ENCODE results near the gene BRD7. TPM values are rescaled to one million over a fixed set of nuclear protein-coding genes. Genes with fewer than 3 reads are reported as not detected.

BRD7 gene
- total RNA-seq, 1 experiment from 2014 or later = 122 TPM

DNA sequence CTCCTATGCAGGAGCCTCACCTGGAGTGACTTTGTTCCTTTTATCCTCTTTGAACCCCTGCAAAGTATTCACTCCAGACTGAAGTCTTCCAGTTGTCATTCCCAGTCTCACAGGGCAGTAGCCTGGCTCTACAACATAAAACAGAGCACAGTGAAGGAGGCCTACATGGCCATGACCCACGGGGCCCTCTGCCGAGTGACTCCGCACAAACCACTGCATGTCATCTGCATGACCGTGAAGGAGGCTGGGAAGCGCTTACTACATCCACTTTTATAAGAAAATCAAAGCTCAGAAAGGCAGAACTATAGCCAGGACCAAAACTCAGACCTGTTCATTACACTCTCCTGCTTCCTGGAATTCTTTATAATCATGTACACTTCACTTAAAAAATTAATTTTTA lies 42.5 kb downstream of the BRD7 start (continued):
- TF ChIP-seq, protein P1, sequence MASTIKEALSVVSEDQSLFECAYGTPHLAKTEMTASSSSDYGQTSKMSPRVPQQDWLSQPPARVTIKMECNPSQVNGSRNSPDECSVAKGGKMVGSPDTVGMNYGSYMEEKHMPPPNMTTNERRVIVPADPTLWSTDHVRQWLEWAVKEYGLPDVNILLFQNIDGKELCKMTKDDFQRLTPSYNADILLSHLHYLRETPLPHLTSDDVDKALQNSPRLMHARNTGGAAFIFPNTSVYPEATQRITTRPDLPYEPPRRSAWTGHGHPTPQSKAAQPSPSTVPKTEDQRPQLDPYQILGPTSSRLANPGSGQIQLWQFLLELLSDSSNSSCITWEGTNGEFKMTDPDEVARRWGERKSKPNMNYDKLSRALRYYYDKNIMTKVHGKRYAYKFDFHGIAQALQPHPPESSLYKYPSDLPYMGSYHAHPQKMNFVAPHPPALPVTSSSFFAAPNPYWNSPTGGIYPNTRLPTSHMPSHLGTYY (CRISPR knock-in tag; IDR thresholded peaks at IDR 0.05) = no peak
- no peak for TF ChIP-seq PRRX2 (CRISPR knock-in tag; IDR thresholded peaks at IDR 0.05)
- TF ChIP-seq, protein P2, sequence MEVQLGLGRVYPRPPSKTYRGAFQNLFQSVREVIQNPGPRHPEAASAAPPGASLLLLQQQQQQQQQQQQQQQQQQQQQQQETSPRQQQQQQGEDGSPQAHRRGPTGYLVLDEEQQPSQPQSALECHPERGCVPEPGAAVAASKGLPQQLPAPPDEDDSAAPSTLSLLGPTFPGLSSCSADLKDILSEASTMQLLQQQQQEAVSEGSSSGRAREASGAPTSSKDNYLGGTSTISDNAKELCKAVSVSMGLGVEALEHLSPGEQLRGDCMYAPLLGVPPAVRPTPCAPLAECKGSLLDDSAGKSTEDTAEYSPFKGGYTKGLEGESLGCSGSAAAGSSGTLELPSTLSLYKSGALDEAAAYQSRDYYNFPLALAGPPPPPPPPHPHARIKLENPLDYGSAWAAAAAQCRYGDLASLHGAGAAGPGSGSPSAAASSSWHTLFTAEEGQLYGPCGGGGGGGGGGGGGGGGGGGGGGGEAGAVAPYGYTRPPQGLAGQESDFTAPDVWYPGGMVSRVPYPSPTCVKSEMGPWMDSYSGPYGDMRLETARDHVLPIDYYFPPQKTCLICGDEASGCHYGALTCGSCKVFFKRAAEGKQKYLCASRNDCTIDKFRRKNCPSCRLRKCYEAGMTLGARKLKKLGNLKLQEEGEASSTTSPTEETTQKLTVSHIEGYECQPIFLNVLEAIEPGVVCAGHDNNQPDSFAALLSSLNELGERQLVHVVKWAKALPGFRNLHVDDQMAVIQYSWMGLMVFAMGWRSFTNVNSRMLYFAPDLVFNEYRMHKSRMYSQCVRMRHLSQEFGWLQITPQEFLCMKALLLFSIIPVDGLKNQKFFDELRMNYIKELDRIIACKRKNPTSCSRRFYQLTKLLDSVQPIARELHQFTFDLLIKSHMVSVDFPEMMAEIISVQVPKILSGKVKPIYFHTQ (CRISPR knock-in tag; IDR thresholded peaks at IDR 0.05) = no peak

DNA sequence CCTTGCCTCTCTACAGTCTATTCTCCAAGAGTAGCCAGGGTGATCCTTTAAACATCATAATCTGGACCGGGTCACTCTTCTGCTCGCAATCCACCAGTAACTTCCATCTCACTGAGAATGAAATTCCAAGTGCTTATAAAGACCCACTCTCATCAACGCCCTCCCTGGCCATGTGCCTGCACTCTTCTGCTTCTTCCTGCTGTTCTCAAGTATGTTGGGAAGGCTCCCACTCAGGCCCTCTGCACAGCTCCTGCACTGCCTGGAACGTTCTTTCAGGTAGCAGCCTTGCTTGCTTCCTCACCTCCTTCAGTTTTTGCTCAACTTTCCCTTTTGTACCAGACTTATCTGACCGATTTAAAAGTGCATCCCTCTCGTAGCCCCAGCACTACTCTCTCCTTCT lies 44.4 kb downstream of the BRD7 start:
- no peaks in the 10 kb centered on the region for H3K27me3 Mint-ChIP-seq (ENCODE audit: low read depth)
- no peak for ATAC-seq
- 0 out of 2 replicates have a peak overlapping the region, but pooled peaks have one; percentile 7 for H3K27ac Mint-ChIP-seq
- CTCF ChIA-PET = no interaction called here
- peaks cover 56% of the 10 kb centered on the region for H3K36me3 Mint-ChIP-seq
- no peak for TF ChIP-seq GABPB1 (CRISPR knock-in tag; IDR thresholded peaks at IDR 0.05)
- TF ChIP-seq FOXP1 (CRISPR knock-in tag; IDR thresholded peaks at IDR 0.05; ENCODE audit: borderline replicate concordance) = no peak
- no peak for TF ChIP-seq EMX1 (CRISPR knock-in tag; IDR thresholded peaks at IDR 0.05)
- TF ChIP-seq, protein P3, sequence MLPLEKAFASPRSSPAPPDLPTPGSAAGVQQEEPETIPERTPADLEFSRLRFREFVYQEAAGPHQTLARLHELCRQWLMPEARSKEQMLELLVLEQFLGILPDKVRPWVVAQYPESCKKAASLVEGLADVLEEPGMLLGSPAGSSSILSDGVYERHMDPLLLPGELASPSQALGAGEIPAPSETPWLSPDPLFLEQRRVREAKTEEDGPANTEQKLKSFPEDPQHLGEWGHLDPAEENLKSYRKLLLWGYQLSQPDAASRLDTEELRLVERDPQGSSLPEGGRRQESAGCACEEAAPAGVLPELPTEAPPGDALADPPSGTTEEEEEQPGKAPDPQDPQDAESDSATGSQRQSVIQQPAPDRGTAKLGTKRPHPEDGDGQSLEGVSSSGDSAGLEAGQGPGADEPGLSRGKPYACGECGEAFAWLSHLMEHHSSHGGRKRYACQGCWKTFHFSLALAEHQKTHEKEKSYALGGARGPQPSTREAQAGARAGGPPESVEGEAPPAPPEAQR (CRISPR knock-in tag; IDR thresholded peaks at IDR 0.05) = no peak
- TF ChIP-seq, protein P4, sequence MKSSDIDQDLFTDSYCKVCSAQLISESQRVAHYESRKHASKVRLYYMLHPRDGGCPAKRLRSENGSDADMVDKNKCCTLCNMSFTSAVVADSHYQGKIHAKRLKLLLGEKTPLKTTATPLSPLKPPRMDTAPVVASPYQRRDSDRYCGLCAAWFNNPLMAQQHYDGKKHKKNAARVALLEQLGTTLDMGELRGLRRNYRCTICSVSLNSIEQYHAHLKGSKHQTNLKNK (CRISPR knock-in tag; IDR thresholded peaks at IDR 0.05) = no peak
- TF ChIP-seq NFATC4 (CRISPR knock-in tag; IDR thresholded peaks at IDR 0.05) = no peak
- TF ChIP-seq, protein P5, sequence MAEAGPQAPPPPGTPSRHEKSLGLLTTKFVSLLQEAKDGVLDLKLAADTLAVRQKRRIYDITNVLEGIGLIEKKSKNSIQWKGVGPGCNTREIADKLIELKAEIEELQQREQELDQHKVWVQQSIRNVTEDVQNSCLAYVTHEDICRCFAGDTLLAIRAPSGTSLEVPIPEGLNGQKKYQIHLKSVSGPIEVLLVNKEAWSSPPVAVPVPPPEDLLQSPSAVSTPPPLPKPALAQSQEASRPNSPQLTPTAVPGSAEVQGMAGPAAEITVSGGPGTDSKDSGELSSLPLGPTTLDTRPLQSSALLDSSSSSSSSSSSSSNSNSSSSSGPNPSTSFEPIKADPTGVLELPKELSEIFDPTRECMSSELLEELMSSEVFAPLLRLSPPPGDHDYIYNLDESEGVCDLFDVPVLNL (CRISPR knock-in tag; IDR thresholded peaks at IDR 0.05; ENCODE audit: borderline replicate concordance, low read depth) = no peak
- TF ChIP-seq TEAD1 (CRISPR knock-in tag; IDR thresholded peaks at IDR 0.05) = no peak
- no peak for TF ChIP-seq ATF1 (CRISPR knock-in tag; IDR thresholded peaks at IDR 0.05)
- DNase-seq (ENCODE audit: low spot score) = no peak
- POLR2A ChIA-PET = no interaction called here
- H3K4me1 Mint-ChIP-seq = no peaks in the 10 kb centered on the region
- H3K9me3 Mint-ChIP-seq = no peaks in the 10 kb centered on the region
- H3K4me3 Mint-ChIP-seq = no peak overlapping the region

DNA sequence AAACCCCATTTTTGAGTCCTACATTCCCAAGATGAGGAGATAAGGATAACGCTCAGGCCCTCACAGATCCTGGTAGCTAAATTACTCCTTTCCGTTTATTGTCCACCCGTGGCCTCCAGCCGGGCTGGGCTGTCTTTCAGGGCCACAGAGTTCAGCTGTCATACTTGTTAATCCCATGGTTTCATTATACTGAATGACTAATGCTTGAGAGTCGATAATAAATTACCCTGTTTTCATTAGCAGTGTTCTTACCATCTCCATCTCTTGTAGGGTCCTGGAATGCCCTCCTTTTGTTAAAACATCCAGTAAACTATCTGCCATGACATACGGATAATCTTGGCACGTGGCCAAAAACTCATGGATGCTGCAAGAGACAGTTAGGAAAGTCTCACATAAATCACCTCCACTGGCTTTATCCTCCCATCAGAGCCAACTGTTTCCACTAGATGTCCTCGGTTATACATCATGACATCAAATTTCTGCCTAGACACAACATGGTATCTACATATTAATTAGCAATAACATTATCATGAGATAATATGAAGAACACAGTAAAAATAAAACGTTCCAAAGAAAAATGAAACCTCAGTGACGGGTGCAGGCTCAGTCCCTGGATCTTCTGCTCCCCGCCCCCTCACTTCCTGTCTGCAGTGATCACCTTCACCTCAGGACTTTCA lies 45.3 kb downstream of the BRD7 start:
- H3K9me3 Mint-ChIP-seq = no peaks in the 10 kb centered on the region
- H3K4me3 Mint-ChIP-seq = no peak overlapping the region
- CTCF ChIA-PET = no interaction called here
- DNase-seq (ENCODE audit: low spot score) = no peak
- POLR2A ChIA-PET = no interaction called here
- H3K36me3 Mint-ChIP-seq = peaks cover 56% of the 10 kb centered on the region
- H3K4me1 Mint-ChIP-seq = no peaks in the 10 kb centered on the region
- ATAC-seq = no peak
- TF ChIP-seq NR3C1 (CRISPR knock-in tag; conservative IDR thresholded peaks at IDR 0.05; ENCODE audit: low read depth) = no peak
- no peak for TF ChIP-seq ZNF416 (CRISPR knock-in tag; IDR thresholded peaks at IDR 0.05)
- TF ChIP-seq ZNF232 (CRISPR knock-in tag; IDR thresholded peaks at IDR 0.05) = no peak
- TF ChIP-seq, protein P6, sequence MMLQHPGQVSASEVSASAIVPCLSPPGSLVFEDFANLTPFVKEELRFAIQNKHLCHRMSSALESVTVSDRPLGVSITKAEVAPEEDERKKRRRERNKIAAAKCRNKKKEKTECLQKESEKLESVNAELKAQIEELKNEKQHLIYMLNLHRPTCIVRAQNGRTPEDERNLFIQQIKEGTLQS (CRISPR knock-in tag; conservative IDR thresholded peaks at IDR 0.05) = no peak
- TF ChIP-seq, protein P1 (CRISPR knock-in tag; IDR thresholded peaks at IDR 0.05) = no peak
- TF ChIP-seq JAZF1 (CRISPR knock-in tag; IDR thresholded peaks at IDR 0.05) = no peak
- no peak for TF ChIP-seq MXD4 (CRISPR knock-in tag; IDR thresholded peaks at IDR 0.05; ENCODE audit: borderline replicate concordance)
- TF ChIP-seq CREB1 (CRISPR knock-in tag; IDR thresholded peaks at IDR 0.05) = no peak
- H3K27ac Mint-ChIP-seq = no peak overlapping the region
- no peaks in the 10 kb centered on the region for H3K27me3 Mint-ChIP-seq (ENCODE audit: low read depth)
